Breast epithelium (tissue), 4 donors: ENCODE data around the gene HDDC3. TPM values are rescaled to one million over a fixed set of nuclear protein-coding genes. Genes with fewer than 3 reads are reported as not detected.

ENCODE experiments used
- DNase-seq, 2 donors: peaks; one replicate each; pipeline ENCODE4 v3.0.0-alpha.2; 2019; ENCODE audit warnings: low spot score in 2 of 2
- H3K27ac ChIP-seq, 2 donors: fragments of 200-600 bp; sonication (generic) in 1 of 2; one replicate each; pipeline ENCODE4 v1.5.1; 2016 to 2019; ENCODE audit warnings: mild to moderate bottlenecking in 1 of 2
- H3K27me3 ChIP-seq, 2 donors: fragments of 200-600 bp; sonication (generic) in 1 of 2; one replicate each; pipeline versions ENCODE4 v1.5.1 to v1.6.0; 2017 to 2019; ENCODE audit warnings: control low read depth in 1 of 2, mild to moderate bottlenecking in 1 of 2
- H3K36me3 ChIP-seq: fragments of 200-600 bp; one replicate; pipeline ENCODE4 v1.5.1; 2019
- H3K4me1 ChIP-seq, 2 donors: fragments of 200-600 bp; sonication (generic); one replicate each; pipeline ENCODE4 v1.5.1; 2016 to 2019; ENCODE audit warnings: control low read depth in 1 of 2
- H3K4me3 ChIP-seq, 3 donors: fragments of 200-600 bp; sonication (generic); 1 replicate in 2 of 3; 2 replicates in 1 of 3; pipeline ENCODE4 v1.5.1; 2016 to 2019; ENCODE audit warnings: mild to moderate bottlenecking in 3 of 3, moderate library complexity in 2 of 3
- H3K9me3 ChIP-seq, 2 donors: fragments of 200-600 bp; sonication (generic) in 1 of 2; one replicate each; pipeline ENCODE4 v1.5.1; 2016 to 2019; ENCODE audit warnings: control low read depth in 1 of 2
- CTCF ChIP-seq, 3 donors: fragments of 450-650 bp; IDR thresholded peaks; one replicate each; pipeline ENCODE4 v1.5.1; 2016 to 2017; ENCODE audit warnings: antibody characterized with exemption in 3 of 3, mild to moderate bottlenecking in 3 of 3, moderate library complexity in 3 of 3
- POLR2A ChIP-seq: fragments of 450-650 bp; IDR thresholded peaks from one replicate; pipeline ENCODE4 v1.6.1; 2016; ENCODE audit warnings: antibody characterized with exemption, mild to moderate bottlenecking, moderate library complexity
- POLR2AphosphoS5 ChIP-seq, 3 donors: sonication (generic); formaldehyde crosslinking; IDR thresholded peaks; one replicate each; pipeline ENCODE4 v1.6.1; 2017; ENCODE audit warnings: antibody characterized with exemption in 3 of 3
- intact Hi-C: fragments of 100-400 bp; cut with DNase I; formaldehyde crosslinking; loops from one replicate; pipeline ENCODE4 v1.15.1; 2023; ENCODE audit warnings: low total_unique reads
- total RNA-seq, 3 donors: library from RNA; depleted of rRNA; stranded (reverse); fragments of >200 nt; gene quantifications; one replicate each; pipeline ENCODE4 v1.1.0, GENCODE V29; 2016

HDDC3 gene
- total RNA-seq, 3 donors from 2014 or later: 19.0 to 22.3 (median 19.4) TPM

GRCh38 chr15:90948506-90948905, 16.2 kb upstream of the HDDC3 start:
- no peak for TF ChIP-seq CTCF (IDR thresholded peaks at IDR 0.05)
- TF ChIP-seq POLR2A: no peak
- TF ChIP-seq POLR2AphosphoS5 (IDR thresholded peaks at IDR 0.05): no peak
- no peaks in the 10 kb centered on the region for H3K27me3 ChIP-seq
- no peaks in the 10 kb centered on the region for H3K4me1 ChIP-seq
- intact Hi-C loops: no loop called here
- H3K9me3 ChIP-seq: no peaks in the 10 kb centered on the region
- no peak for DNase-seq
- no peak overlapping the region for H3K4me3 ChIP-seq
- no peak overlapping the region for H3K27ac ChIP-seq
- peaks cover 11% of the 10 kb centered on the region for H3K36me3 ChIP-seq

DNA sequence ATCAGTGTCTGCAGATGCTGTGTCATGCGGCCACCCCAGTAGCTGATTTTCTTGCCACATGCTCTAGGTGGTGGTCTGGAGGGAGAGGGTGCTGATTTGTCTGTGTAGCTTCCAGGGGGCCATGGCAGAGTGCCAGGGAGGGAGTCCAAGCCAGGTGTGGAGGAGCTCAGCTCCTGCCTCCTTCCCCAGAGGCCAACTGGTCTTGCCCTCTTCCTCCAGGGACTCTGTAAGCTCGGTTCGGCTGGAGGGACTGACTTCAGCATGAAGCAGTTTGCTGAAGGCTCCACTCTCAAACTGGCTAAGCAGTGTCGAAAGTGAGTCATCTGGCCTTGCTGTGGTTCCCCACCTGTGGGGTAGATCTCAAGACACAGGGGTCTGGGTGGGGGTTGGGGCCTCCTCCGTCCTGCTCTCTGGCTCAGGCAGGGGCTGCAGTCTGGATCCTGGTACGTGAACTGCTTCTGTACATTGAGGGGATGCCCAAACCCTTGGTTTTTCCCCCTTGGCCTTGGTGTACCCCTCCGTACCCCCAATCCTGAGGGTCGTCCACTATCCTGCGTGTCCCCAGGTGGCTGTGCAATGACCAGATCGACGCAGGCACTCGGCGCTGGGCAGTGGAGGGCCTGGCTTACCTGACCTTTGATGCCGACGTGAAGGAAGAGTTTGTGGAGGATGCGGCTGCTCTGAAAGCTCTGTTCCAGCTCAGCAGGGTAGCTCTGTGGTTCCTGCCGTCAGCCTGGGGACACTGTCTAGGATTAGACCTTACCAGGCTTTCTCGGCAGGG, 15.4 kb upstream of the HDDC3 start:
- no peak overlapping the region for H3K27ac ChIP-seq
- no peaks in the 10 kb centered on the region for H3K9me3 ChIP-seq
- H3K4me1 ChIP-seq: no peaks in the 10 kb centered on the region
- no peaks in the 10 kb centered on the region for H3K27me3 ChIP-seq
- TF ChIP-seq CTCF (IDR thresholded peaks at IDR 0.05) (no peak), POLR2AphosphoS5 (IDR thresholded peaks at IDR 0.05) (no peak), POLR2A (no peak)
- intact Hi-C loops: no loop called here
- H3K36me3 ChIP-seq: peaks cover 9% of the 10 kb centered on the region
- no peak for DNase-seq
- H3K4me3 ChIP-seq: no peak overlapping the region

GRCh38 chr15:90946941-90947576, 14.7 kb upstream of the HDDC3 start:
- H3K36me3 ChIP-seq: peaks cover 15% of the 10 kb centered on the region
- TF ChIP-seq POLR2AphosphoS5 (IDR thresholded peaks at IDR 0.05) (no peak), CTCF (IDR thresholded peaks at IDR 0.05) (no peak), POLR2A (no peak)
- H3K4me3 ChIP-seq: no peak overlapping the region
- no peaks in the 10 kb centered on the region for H3K9me3 ChIP-seq
- H3K27ac ChIP-seq: no peak overlapping the region
- intact Hi-C loops: no loop called here
- H3K27me3 ChIP-seq: no peaks in the 10 kb centered on the region
- DNase-seq: no peak
- no peaks in the 10 kb centered on the region for H3K4me1 ChIP-seq

GRCh38 chr15:90946538-90946937, 14.2 kb upstream of the HDDC3 start:
- no peak overlapping the region for H3K27ac ChIP-seq
- H3K4me3 ChIP-seq: no peak overlapping the region
- peaks cover 15% of the 10 kb centered on the region for H3K36me3 ChIP-seq
- DNase-seq: no peak
- TF ChIP-seq CTCF (IDR thresholded peaks at IDR 0.05) (no peak), POLR2AphosphoS5 (IDR thresholded peaks at IDR 0.05) (no peak), POLR2A (no peak)
- intact Hi-C loops: no loop called here
- H3K4me1 ChIP-seq: no peaks in the 10 kb centered on the region
- no peaks in the 10 kb centered on the region for H3K27me3 ChIP-seq
- no peaks in the 10 kb centered on the region for H3K9me3 ChIP-seq

DNA sequence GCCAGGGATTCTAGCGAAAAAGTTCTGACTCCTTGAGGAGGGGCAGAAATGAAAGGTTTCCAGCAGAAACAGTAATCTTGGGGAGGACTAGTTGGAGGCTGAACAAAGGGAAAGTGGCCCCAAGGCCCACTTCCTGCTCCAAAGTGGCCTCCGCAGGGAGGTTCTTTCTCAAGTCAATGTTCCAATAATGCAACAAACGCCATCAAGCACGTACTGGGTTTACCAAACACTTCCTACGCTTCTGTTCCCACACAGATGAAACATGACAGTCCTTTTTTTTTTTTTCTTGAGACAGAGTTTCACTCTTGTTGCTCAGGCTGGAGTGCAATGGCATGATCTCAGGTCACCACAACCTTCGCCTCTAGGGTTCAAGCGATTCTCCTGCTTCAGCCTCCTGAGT, 12.7 kb upstream of the HDDC3 start:
- Histone ChIP-seq H3K4me1 (no peaks in the 10 kb centered on the region), H3K27me3 (no peaks in the 10 kb centered on the region), H3K36me3 (peaks cover 19% of the 10 kb centered on the region), H3K4me3 (no peak overlapping the region), H3K9me3 (no peaks in the 10 kb centered on the region), H3K27ac (no peak overlapping the region)
- no peak for DNase-seq
- intact Hi-C loops: no loop called here
- no peak for TF ChIP-seq POLR2A
- no peak for TF ChIP-seq POLR2AphosphoS5 (IDR thresholded peaks at IDR 0.05)
- no peak for TF ChIP-seq CTCF (IDR thresholded peaks at IDR 0.05)
